Naive thymus-derived CD8-positive, alpha-beta T cell (primary cell): ENCODE data around the gene DYNC1H1. TPM values are rescaled to one million over a fixed set of nuclear protein-coding genes. Genes with fewer than 3 reads are reported as not detected.
A peak's percentile ranks its signal among the peaks of the same experiment; 100 is the strongest.

Experiments
- ATAC-seq, 2 donors: fragments of 150-1000 bp; cut with Tn5 transposase in 1 of 2; sonication (Bioruptor Pico), chemical (Tn5 transposase) in 1 of 2; 1 replicate in 1 of 2; 2 replicates in 1 of 2; pipeline ENCODE4 v1.10.0; 2021; ENCODE audit warnings: mild to moderate bottlenecking in 2 of 2, moderate library complexity in 2 of 2
- POLR2A ChIA-PET: fragments of 350-600 bp; sonication (Branson Sonifier 250); formaldehyde crosslinking; loops from one replicate; lab custom pipeline; 2021; ENCODE audit warnings: antibody characterized with exemption; lab: Charles Lee
- DNase-seq, 10 donors: peaks; one replicate each; pipeline versions ENCODE4 v3.0.0 to v3.0.0-alpha.2; 2020 to 2022
- H3K27ac Mint-ChIP-seq, 10 donors: one replicate each; pipeline ENCODE4 v1.8.0; 2020 to 2022; ENCODE audit warnings: mild to moderate bottlenecking in 10 of 10, mixed read lengths in 10 of 10, moderate library complexity in 4 of 10, inconsistent platforms in 1 of 10
- H3K27me3 Mint-ChIP-seq, 5 donors: one replicate each; pipeline ENCODE4 v1.8.0; 2021 to 2022; ENCODE audit warnings: mixed read lengths in 5 of 5
- H3K36me3 Mint-ChIP-seq, 3 donors: one replicate each; pipeline ENCODE4 v1.8.0; 2020 to 2022; ENCODE audit warnings: mixed read lengths in 3 of 3, mild to moderate bottlenecking in 2 of 3, inconsistent platforms in 1 of 3
- H3K4me1 Mint-ChIP-seq, 4 donors: one replicate each; pipeline ENCODE4 v1.8.0; 2021 to 2022; ENCODE audit warnings: mixed read lengths in 4 of 4
- H3K4me3 Mint-ChIP-seq, 10 donors: one replicate each; pipeline ENCODE4 v1.8.0; 2020 to 2022; ENCODE audit warnings: mild to moderate bottlenecking in 10 of 10, mixed read lengths in 10 of 10, moderate library complexity in 6 of 10, inconsistent platforms in 1 of 10
- H3K9me3 Mint-ChIP-seq, 9 donors: one replicate each; pipeline ENCODE4 v1.8.0; 2020 to 2022; ENCODE audit warnings: mixed read lengths in 9 of 9, mild to moderate bottlenecking in 3 of 9, inconsistent platforms in 1 of 9, moderate library complexity in 1 of 9
- polyA plus RNA-seq, 3 donors: library from polyadenylated mRNA; unstranded; fragments of 300-500 nt; fragmentation: Illumina TruSeq; gene quantifications; one replicate each; pipeline ENCODE4 v1.2.3, GENCODE V29; 2021
- total RNA-seq, 8 experiments: library from RNA in 2 of 8; stranded (reverse) in 2 of 8; gene quantifications; one replicate each; pipeline ENCODE4 v1.2.3 and lab custom pipeline; 2021 to 2026

DYNC1H1 gene
- total and polyA plus RNA-seq, 5 experiments from 2014 or later = 23.4 to 278 (median 42.0) TPM

DNA sequence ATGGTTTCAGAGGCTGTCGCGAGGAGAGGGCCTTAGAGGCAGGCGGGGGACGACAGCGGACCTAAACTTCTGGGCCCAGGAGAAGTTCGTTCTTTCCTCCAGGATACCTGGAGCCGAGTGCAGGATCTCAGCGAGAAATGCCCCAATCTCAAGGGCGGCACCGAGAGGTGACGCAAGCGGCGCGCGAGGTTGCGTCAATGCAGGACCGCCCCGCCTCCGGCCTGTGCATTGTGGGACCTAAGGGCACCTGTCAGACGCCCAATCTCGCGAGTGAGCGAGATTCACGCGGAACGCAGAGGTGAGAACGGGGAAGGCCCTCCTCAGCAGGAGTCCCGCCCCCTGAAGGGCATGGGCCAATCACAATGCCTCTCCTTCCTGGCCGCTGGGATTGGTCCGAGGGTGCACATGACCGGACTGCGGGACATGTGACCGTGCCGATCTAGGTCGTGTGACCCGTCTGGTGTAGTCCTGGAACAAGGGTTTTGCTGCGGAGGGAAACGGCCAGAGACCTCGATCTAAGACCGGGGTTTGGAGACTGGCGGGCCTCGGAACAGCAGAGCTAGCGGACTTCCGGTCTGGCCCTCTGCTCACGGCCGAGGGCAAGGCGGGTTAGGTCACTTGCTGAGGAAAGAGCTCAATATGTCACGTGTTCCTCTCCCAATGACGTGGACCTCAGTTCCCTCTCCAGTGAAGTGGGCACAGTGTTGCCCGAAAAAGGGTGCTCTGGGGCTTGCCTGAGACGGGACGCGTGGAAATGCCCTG, 16.3 kb upstream of the DYNC1H1 start:
- H3K9me3 Mint-ChIP-seq = no peaks in the 10 kb centered on the region
- ATAC-seq (peak; percentile 95 to 97), DNase-seq (peak; percentile 96 to 100 (median 100))
- H3K27me3 Mint-ChIP-seq = peaks cover 10 to 38% (median 29%) of the 10 kb centered on the region in 5 donors
- H3K4me3 Mint-ChIP-seq = peak overlapping the region; percentile 91 to 100 (median 96)
- POLR2A ChIA-PET = interaction anchor here (0.6 to 2.5 kb wide), 19 partner anchors 10 to 366 kb away, joined by 3 to 19 read pairs (median 5); partner anchors contain the start of genes DYNC1H1 and WDR20
- H3K27ac Mint-ChIP-seq = peak overlapping the region; percentile 97 to 100 (median 100)
- peaks cover 17 to 37% (median 30%) of the 10 kb centered on the region in 4 donors for H3K4me1 Mint-ChIP-seq
- no peaks in the 10 kb centered on the region for H3K36me3 Mint-ChIP-seq

DNA sequence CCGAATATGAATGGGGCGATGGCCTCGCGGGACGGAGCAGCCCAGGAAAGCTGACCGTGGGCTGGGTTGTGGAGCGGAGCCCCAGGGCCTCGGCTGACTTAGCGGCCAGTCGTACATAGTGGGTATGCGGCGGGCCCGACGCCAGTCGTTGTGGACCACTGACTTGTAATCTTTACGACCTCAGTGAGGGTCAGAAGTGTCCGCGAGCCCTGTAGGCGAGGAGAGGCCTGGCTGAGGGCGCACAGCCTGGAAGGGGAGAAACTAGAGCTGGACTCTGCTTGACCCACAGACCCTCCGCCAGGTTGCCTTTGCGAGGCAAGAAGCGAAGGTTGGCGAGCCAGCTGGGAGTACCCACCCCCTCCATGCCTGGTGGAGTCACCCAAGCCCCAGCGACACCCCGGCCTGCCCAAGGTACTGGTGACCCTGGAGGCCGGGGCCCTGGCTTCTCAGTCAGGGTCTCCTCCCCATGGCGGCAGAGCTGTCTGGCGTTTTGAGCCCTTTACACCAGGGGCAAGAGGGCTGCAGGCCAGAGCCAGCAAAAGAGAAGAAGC, 15.6 kb upstream of the DYNC1H1 start:
- POLR2A ChIA-PET = interaction anchor here (0.6 to 2.5 kb wide), 18 partner anchors 10 to 365 kb away, joined by 3 to 19 read pairs (median 5); partner anchors contain the start of genes DYNC1H1 and WDR20
- Mint-ChIP-seq H3K4me3 (peak overlapping the region; percentile 91 to 100 (median 96)), H3K4me1 (peaks cover 17 to 37% (median 30%) of the 10 kb centered on the region in 4 donors), H3K27ac (peak overlapping the region; percentile 97 to 100 (median 100)), H3K36me3 (no peaks in the 10 kb centered on the region), H3K9me3 (no peaks in the 10 kb centered on the region), H3K27me3 (peaks cover 10 to 31% (median 23%) of the 10 kb centered on the region in 5 donors)
- ATAC-seq (no peak), DNase-seq (peak in 3 of 10 donors; percentile 8 to 14 (median 13))

DNA sequence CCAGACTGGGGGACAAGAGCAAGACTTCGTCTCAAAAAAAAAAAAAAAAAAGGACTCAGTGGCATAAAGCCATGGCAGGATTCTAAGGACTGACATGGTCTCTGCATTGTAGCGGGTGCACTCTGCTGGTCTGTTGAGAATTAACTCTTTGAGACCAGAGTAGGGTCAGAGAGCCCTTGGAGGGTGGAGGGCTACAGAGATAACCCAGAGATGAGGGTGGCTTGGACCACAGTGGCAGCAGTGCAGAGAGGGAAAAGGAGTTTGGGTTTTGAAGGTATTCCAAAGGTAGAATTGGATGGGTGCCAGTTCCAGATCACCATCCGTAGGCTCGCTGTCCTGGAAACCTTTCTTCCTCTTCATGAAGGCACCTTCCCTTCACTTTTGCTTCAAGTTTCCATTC, 14.3 kb upstream of the DYNC1H1 start:
- Mint-ChIP-seq H3K4me1 (peaks cover 17 to 37% (median 30%) of the 10 kb centered on the region in 4 donors), H3K9me3 (no peaks in the 10 kb centered on the region), H3K27ac (peak overlapping the region in 3 of 10 donors; percentile 24 to 77 (median 55)), H3K4me3 (peak overlapping the region in 4 of 10 donors; percentile 28 to 100 (median 50)), H3K36me3 (no peaks in the 10 kb centered on the region), H3K27me3 (peaks cover 7 to 17% (median 12%) of the 10 kb centered on the region in 5 donors)
- DNase-seq (no peak), ATAC-seq (no peak)
- POLR2A ChIA-PET = interaction anchor here (1.2 kb wide), 1 partner anchor 15 kb away, joined by 3 read pairs; no protein-coding TSS in a partner anchor

DNA sequence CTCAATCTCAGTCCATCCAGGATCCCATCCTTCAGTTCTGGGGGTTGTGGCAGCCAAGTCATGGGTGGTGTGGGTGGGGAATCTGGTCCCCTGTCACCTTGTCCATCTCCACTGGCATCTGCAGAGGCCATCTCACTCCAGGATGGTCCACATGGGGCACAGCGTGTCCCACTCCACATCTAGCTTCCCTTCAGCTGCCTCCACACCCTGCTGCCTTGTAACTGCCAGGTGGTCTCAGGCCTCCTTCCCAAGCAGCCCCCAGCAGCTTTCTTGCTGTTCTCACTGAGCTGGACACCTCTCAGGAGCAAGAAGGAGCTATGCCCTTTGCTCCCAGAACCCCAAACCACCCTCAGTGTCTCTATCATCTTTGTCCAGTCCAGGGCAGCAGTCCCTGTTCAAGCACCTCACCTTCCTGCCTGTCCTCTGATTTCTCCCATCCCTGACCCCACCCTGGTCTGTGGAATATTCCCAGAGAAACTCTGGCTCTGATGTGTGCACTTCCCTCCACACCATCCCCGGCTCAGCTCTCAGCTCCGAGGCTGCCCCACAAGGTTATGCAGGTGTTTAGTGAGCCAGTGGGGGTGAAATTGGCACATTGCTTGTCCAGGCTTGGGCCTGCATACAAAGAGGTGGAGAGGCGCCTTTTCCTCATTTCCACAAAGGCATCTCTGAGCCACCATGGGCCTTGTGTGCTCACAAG, 13.7 kb upstream of the DYNC1H1 start:
- ATAC-seq (no peak), DNase-seq (no peak)
- Mint-ChIP-seq H3K9me3 (no peaks in the 10 kb centered on the region), H3K4me3 (peak overlapping the region in 7 of 10 donors; percentile 10 to 71 (median 32)), H3K4me1 (peaks cover 17 to 37% (median 30%) of the 10 kb centered on the region in 4 donors), H3K27ac (peak overlapping the region in 6 of 10 donors; percentile 43 to 89 (median 54)), H3K27me3 (peaks cover 5 to 12% (median 8%) of the 10 kb centered on the region in 5 donors), H3K36me3 (no peaks in the 10 kb centered on the region)
- POLR2A ChIA-PET = interaction anchor here (1.2 kb wide), 1 partner anchor 14 kb away, joined by 3 read pairs; no protein-coding TSS in a partner anchor

GRCh38 chr14:101953151-101953550, 11.2 kb upstream of the DYNC1H1 start:
- DNase-seq (no peak), ATAC-seq (no peak)
- POLR2A ChIA-PET = interaction anchor here (0.6 to 0.8 kb wide), 2 partner anchors 48 to 68 kb away, joined by 3 read pairs; no protein-coding TSS in a partner anchor
- H3K36me3 Mint-ChIP-seq = no peaks in the 10 kb centered on the region
- no peak overlapping the region for H3K4me3 Mint-ChIP-seq
- H3K27me3 Mint-ChIP-seq = no peaks in the 10 kb centered on the region
- no peaks in the 10 kb centered on the region for H3K9me3 Mint-ChIP-seq
- H3K4me1 Mint-ChIP-seq = peaks cover 7 to 25% (median 21%) of the 10 kb centered on the region in 4 donors
- peak overlapping the region in 1 of 10 donors; percentile 21 for H3K27ac Mint-ChIP-seq

GRCh38 chr14:101954501-101954900, 9.9 kb upstream of the DYNC1H1 start:
- Mint-ChIP-seq H3K9me3 (no peaks in the 10 kb centered on the region), H3K4me3 (no peak overlapping the region), H3K27me3 (no peaks in the 10 kb centered on the region), H3K36me3 (no peaks in the 10 kb centered on the region), H3K27ac (peak overlapping the region in 2 of 10 donors; percentile 19 to 53), H3K4me1 (peaks cover under 1 to 12% (median 7%) of the 10 kb centered on the region in 4 donors)
- no peak for ATAC-seq
- no peak for DNase-seq
- POLR2A ChIA-PET = no interaction called here

- Mint-ChIP-seq H3K4me3 (no peak overlapping the region), H3K27me3 (no peaks in the 10 kb centered on the region), H3K36me3 (no peaks in the 10 kb centered on the region), H3K27ac (no peak overlapping the region), H3K9me3 (no peaks in the 10 kb centered on the region), H3K4me1 (peaks cover 2 to 12% (median 7%) of the 10 kb centered on the region in 4 donors)
- DNase-seq = no peak
- no peak for ATAC-seq
- POLR2A ChIA-PET = interaction anchor here (0.6 to 1.6 kb wide), 2 partner anchors 10 to 138 kb away, joined by 4 to 5 read pairs; no protein-coding TSS in a partner anchor
These were observed 8.6 kb upstream of the DYNC1H1 start for GRCh38 chr14:101955695-101956161.

GRCh38 chr14:101956179-101956885, 8.0 kb upstream of the DYNC1H1 start:
- ATAC-seq (no peak), DNase-seq (no peak)
- POLR2A ChIA-PET = interaction anchor here (0.6 to 1.6 kb wide), 2 partner anchors 9 to 137 kb away, joined by 4 to 5 read pairs; no protein-coding TSS in a partner anchor
- H3K9me3 Mint-ChIP-seq = no peaks in the 10 kb centered on the region
- H3K27me3 Mint-ChIP-seq = no peaks in the 10 kb centered on the region
- peaks cover 4 to 14% (median 10%) of the 10 kb centered on the region in 4 donors for H3K4me1 Mint-ChIP-seq
- H3K27ac Mint-ChIP-seq = no peak overlapping the region
- no peak overlapping the region for H3K4me3 Mint-ChIP-seq
- H3K36me3 Mint-ChIP-seq = no peaks in the 10 kb centered on the region

GRCh38 chr14:101957406-101958234, 6.8 kb upstream of the DYNC1H1 start:
- POLR2A ChIA-PET = interaction anchor here (0.7 to 1.1 kb wide), 3 partner anchors 9 to 131 kb away, joined by 3 to 6 read pairs (median 6); no protein-coding TSS in a partner anchor
- Mint-ChIP-seq H3K9me3 (no peaks in the 10 kb centered on the region), H3K27ac (no peak overlapping the region), H3K4me3 (no peak overlapping the region), H3K36me3 (no peaks in the 10 kb centered on the region), H3K4me1 (peaks cover 4 to 15% (median 11%) of the 10 kb centered on the region in 4 donors), H3K27me3 (no peaks in the 10 kb centered on the region)
- no peak for DNase-seq
- ATAC-seq = no peak

DNA sequence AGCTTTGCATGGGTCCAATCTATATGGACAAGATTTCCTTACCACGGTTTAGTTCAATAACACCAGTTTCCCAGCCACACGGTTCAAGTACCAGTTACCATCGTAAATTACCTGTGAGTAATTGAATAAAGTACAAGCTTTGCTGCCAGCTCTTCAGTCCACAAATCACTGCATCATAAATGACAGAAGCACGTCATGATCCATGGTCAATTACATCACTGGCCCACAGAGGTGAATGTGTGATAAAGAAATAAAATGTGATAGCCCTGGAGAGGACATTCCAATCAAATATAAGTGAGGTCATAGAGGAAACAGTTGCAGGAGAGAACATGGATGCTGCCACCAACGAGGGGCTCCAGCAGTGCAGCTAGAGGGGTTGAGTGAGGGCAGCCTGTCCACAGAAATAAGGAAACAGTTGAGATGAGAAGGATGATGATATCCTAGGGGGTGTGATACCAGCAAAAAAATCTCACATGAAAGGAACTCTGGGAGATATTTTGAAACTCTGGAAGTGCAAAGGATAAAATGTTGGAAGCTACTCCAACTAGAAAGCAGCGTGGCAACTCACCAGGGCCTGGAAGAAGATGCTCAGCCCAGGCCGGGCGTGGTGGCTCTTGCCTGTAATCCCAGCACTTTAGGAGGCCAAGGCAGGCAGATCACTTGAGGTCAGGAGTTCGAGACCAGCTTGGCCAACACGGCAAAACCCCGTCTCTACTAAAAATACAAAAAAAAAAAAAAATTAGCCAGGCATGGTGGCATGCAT, 5.8 kb upstream of the DYNC1H1 start:
- Mint-ChIP-seq H3K9me3 (no peaks in the 10 kb centered on the region), H3K36me3 (no peaks in the 10 kb centered on the region), H3K27ac (no peak overlapping the region), H3K4me1 (peaks cover 4 to 15% (median 11%) of the 10 kb centered on the region in 4 donors), H3K4me3 (no peak overlapping the region), H3K27me3 (no peaks in the 10 kb centered on the region)
- no peak for ATAC-seq
- POLR2A ChIA-PET = interaction anchor here (0.7 to 1.2 kb wide), 3 partner anchors 10 to 198 kb away, joined by 5 to 6 read pairs (median 6); no protein-coding TSS in a partner anchor
- no peak for DNase-seq
